Calu3 (cell line): ENCODE results near the gene PGAM2. TPM values are rescaled to one million over a fixed set of nuclear protein-coding genes. Genes with fewer than 3 reads are reported as not detected.

Experiments
- BruUV-seq: library from RNA; stranded (reverse); fragments of 400-500 nt; replicated peaks from 2 replicates; lab custom pipeline; 2021; lab: Mats Ljungman, UMichigan
- CTCF ChIA-PET: fragments of 300-600 bp; sonication (Branson Sonifier 250); formaldehyde crosslinking; loops from one replicate; lab custom pipeline; 2022; ENCODE audit warnings: antibody characterized with exemption; lab: Charles Lee
- DNase-seq: peaks from one replicate; pipeline ENCODE4 v3.0.0; 2022
- H3K27ac Mint-ChIP-seq: one replicate; pipeline ENCODE4 v1.8.0; 2022; ENCODE audit warnings: mixed read lengths; ENCODE audit not compliant: unreplicated experiment
- H3K27me3 Mint-ChIP-seq: one replicate; pipeline ENCODE4 v1.8.0; 2022; ENCODE audit warnings: mixed read lengths; ENCODE audit not compliant: unreplicated experiment
- H3K36me3 Mint-ChIP-seq: one replicate; pipeline ENCODE4 v1.8.0; 2022; ENCODE audit warnings: mild to moderate bottlenecking, moderate library complexity, mixed read lengths; ENCODE audit not compliant: insufficient read depth, unreplicated experiment
- H3K4me1 Mint-ChIP-seq: one replicate; pipeline ENCODE4 v1.8.0; 2022; ENCODE audit warnings: mild to moderate bottlenecking, low read depth, mixed read lengths; ENCODE audit not compliant: unreplicated experiment
- H3K4me3 Mint-ChIP-seq: one replicate; pipeline ENCODE4 v1.8.0; 2022; ENCODE audit warnings: mild to moderate bottlenecking, low read depth, moderate library complexity, mixed read lengths; ENCODE audit not compliant: unreplicated experiment
- H3K9me3 Mint-ChIP-seq: one replicate; pipeline ENCODE4 v1.8.0; 2022; ENCODE audit warnings: low read depth, mixed read lengths; ENCODE audit not compliant: unreplicated experiment
- intact Hi-C: fragments of 100-400 bp; cut with micrococcal nuclease; formaldehyde crosslinking; loops from one replicate; pipeline ENCODE4 v1.10.0; 2022; ENCODE audit not compliant: unreplicated experiment
- total RNA-seq: library from RNA; stranded (reverse); gene quantifications from 2 replicates; pipeline ENCODE4 v1.2.3, GENCODE V29; 2022
- TF ChIP-seq, protein P1 (sequence below): fragments of 200-600 bp; IDR thresholded peaks from one replicate; pipeline ENCODE4 v1.8.0; 2022; ENCODE audit warnings: antibody characterized with exemption; ENCODE audit not compliant: unreplicated experiment

PGAM2 gene
- total RNA-seq, 1 experiment from 2014 or later = 0.87 TPM

DNA sequence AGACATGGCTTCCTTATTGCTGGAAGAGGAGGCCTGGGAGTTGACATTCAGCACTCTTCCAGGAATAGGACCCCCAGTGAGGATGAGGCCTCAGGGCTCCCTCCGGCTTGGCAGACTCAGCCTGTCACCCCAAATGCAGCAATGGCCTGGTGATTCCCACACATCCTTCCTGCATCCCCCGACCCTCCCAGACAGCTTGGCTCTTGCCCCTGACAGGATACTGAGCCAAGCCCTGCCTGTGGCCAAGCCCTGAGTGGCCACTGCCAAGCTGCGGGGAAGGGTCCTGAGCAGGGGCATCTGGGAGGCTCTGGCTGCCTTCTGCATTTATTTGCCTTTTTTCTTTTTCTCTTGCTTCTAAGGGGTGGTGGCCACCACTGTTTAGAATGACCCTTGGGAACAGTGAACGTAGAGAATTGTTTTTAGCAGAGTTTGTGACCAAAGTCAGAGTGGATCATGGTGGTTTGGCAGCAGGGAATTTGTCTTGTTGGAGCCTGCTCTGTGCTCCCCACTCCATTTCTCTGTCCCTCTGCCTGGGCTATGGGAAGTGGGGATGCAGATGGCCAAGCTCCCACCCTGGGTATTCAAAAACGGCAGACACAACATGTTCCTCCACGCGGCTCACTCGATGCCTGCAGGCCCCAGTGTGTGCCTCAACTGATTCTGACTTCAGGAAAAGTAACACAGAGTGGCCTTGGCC lies 4.3 kb downstream of the PGAM2 start:
- Mint-ChIP-seq H3K27ac (no peak overlapping the region), H3K27me3 (no peaks in the 10 kb centered on the region), H3K4me1 (no peaks in the 10 kb centered on the region), H3K4me3 (no peak overlapping the region), H3K36me3 (peaks cover 68% of the 10 kb centered on the region), H3K9me3 (peaks cover under 1% of the 10 kb centered on the region)
- TF ChIP-seq, protein P1, sequence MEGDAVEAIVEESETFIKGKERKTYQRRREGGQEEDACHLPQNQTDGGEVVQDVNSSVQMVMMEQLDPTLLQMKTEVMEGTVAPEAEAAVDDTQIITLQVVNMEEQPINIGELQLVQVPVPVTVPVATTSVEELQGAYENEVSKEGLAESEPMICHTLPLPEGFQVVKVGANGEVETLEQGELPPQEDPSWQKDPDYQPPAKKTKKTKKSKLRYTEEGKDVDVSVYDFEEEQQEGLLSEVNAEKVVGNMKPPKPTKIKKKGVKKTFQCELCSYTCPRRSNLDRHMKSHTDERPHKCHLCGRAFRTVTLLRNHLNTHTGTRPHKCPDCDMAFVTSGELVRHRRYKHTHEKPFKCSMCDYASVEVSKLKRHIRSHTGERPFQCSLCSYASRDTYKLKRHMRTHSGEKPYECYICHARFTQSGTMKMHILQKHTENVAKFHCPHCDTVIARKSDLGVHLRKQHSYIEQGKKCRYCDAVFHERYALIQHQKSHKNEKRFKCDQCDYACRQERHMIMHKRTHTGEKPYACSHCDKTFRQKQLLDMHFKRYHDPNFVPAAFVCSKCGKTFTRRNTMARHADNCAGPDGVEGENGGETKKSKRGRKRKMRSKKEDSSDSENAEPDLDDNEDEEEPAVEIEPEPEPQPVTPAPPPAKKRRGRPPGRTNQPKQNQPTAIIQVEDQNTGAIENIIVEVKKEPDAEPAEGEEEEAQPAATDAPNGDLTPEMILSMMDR = no peak
- CTCF ChIA-PET = interaction anchor here (0.6 to 1.4 kb wide), 2 partner anchors 10 to 51 kb away, joined by 3 read pairs; no protein-coding TSS in a partner anchor
- intact Hi-C loops = no loop called here
- no peak for DNase-seq
- BruUV-seq = no TSS peak

GRCh38 chr7:44060091-44060947 lies 5.0 kb downstream of the PGAM2 start:
- no TSS peak for BruUV-seq
- H3K9me3 Mint-ChIP-seq = peaks cover 2% of the 10 kb centered on the region
- no peak for DNase-seq
- TF ChIP-seq, protein P1 = no peak
- CTCF ChIA-PET = interaction anchor here (1.4 kb wide), 1 partner anchor 9 kb away, joined by 3 read pairs; no protein-coding TSS in a partner anchor
- H3K27ac Mint-ChIP-seq = no peak overlapping the region
- H3K4me3 Mint-ChIP-seq = no peak overlapping the region
- H3K4me1 Mint-ChIP-seq = no peaks in the 10 kb centered on the region
- H3K27me3 Mint-ChIP-seq = no peaks in the 10 kb centered on the region
- H3K36me3 Mint-ChIP-seq = peaks cover 66% of the 10 kb centered on the region
- intact Hi-C loops = no loop called here

DNA sequence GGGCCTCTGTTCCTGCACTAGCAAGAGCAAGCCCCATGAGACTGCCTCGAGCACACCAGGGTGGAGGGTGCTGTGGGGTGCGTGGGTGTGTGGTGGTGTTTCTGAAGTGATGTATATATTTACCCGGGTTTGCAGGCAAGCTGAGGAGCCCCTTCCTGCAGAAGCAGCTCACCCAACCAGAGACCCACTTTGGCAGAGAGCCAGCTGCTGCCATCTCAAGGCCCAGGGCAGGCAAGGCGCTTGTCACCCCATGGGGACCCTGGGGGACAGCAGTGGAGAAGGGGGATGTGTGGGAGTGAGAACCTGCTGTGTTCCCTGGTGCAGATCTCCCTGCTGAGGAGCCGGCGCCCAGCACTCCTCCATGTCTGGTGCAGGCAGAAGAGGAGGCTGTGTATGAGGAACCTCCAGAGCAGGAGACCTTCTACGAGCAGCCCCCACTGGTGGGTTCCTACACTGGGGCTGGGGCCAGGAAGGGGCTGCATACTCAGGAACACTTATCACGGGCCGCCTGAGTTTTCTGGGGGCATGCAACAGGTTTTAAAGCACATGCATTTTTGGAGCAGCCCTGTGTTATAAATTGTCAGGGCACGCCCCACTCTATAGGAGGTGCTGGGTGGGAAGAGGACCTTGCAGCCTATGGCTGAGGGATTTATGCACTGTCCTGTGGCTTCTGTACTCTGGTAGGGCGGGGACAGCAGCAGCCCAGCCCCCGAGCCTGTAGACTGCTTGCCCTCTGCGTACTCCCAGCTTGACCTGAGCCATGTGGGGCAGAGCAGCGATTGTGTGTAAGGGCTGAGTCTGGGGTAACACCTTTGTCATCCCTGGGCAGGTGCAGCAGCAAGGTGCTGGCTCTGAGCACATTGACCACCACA lies 5.9 kb downstream of the PGAM2 start:
- CTCF ChIA-PET = interaction anchor here (1.4 kb wide), 1 partner anchor 8 kb away, joined by 3 read pairs; no protein-coding TSS in a partner anchor
- intact Hi-C loops = no loop called here
- DNase-seq = no peak
- no peaks in the 10 kb centered on the region for H3K27me3 Mint-ChIP-seq
- peaks cover 60% of the 10 kb centered on the region for H3K36me3 Mint-ChIP-seq
- H3K4me1 Mint-ChIP-seq = no peaks in the 10 kb centered on the region
- no TSS peak for BruUV-seq
- H3K4me3 Mint-ChIP-seq = no peak overlapping the region
- no peak overlapping the region for H3K27ac Mint-ChIP-seq
- TF ChIP-seq, protein P1 = no peak
- H3K9me3 Mint-ChIP-seq = peaks cover 2% of the 10 kb centered on the region

DNA sequence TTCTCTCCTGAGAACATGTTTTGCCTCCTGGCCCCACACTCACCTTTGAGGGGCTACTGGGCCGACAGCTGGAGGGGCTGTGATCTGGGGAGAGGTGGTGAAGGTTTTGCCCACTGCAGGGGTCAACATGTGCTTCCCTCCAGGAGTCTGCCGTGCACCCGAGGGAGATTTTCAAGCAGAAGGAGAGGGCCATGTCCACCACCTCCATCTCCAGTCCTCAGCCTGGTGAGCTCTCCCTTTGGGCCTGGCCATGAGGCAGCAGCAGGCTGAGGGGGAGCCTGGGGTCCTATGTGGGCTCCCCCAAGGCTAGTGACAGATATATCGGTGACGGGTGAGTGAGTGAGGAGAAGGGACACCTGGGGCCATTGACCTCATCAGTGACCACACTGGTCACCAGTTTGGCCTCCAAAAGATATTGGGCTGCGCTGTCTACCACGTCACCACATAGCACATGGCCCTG lies 6.6 kb downstream of the PGAM2 start:
- H3K4me1 Mint-ChIP-seq = no peaks in the 10 kb centered on the region
- BruUV-seq = no TSS peak
- H3K27me3 Mint-ChIP-seq = no peaks in the 10 kb centered on the region
- DNase-seq = no peak
- H3K36me3 Mint-ChIP-seq = peaks cover 61% of the 10 kb centered on the region
- peaks cover 2% of the 10 kb centered on the region for H3K9me3 Mint-ChIP-seq
- H3K27ac Mint-ChIP-seq = no peak overlapping the region
- intact Hi-C loops = no loop called here
- H3K4me3 Mint-ChIP-seq = no peak overlapping the region
- TF ChIP-seq, protein P1 = no peak
- CTCF ChIA-PET = no interaction called here
